Loucy (cell line): ENCODE measurements around the gene PEBP1.

Experiments used
- H2AFZ ChIP-seq: fragments of 200-600 bp; sonication (generic); 2 replicates; pipeline ENCODE4 v1.6.0; 2016; ENCODE audit warnings: antibody characterized with exemption, mild to moderate bottlenecking, low read length, moderate library complexity
- H3F3A ChIP-seq: fragments of 200-600 bp; 2 replicates; pipeline ENCODE4 v1.6.0; 2016; ENCODE audit warnings: antibody characterized with exemption, low read depth, mild to moderate bottlenecking
- H3K27me3 ChIP-seq: fragments of 200-600 bp; sonication (generic); 2 replicates; pipeline ENCODE4 v1.6.1; 2014; ENCODE audit warnings: low read length, mild to moderate bottlenecking; ENCODE audit not compliant: insufficient read depth, poor library complexity, severe bottlenecking
- H3K36me3 ChIP-seq: fragments of 200-600 bp; sonication (generic); 2 replicates; pipeline ENCODE4 v1.6.1; 2016; ENCODE audit warnings: low read length; ENCODE audit not compliant: insufficient read depth
- H3K4me1 ChIP-seq: fragments of 200-600 bp; sonication (generic); 2 replicates; pipeline ENCODE4 v1.5.1; 2014; ENCODE audit warnings: low read length, mild to moderate bottlenecking; ENCODE audit not compliant: insufficient read depth, poor library complexity, severe bottlenecking
- H3K4me2 ChIP-seq: fragments of 200-600 bp; sonication (generic); 2 replicates; pipeline ENCODE4 v1.6.0; 2014; ENCODE audit warnings: antibody characterized with exemption, low read length, low read depth, mild to moderate bottlenecking; ENCODE audit not compliant: poor library complexity, severe bottlenecking
- H3K4me3 ChIP-seq: fragments of 200-600 bp; sonication (generic); 2 replicates; pipeline ENCODE4 v1.5.1; 2014; ENCODE audit warnings: low read length, mild to moderate bottlenecking, mixed read lengths; ENCODE audit not compliant: poor library complexity, severe bottlenecking
- H3K79me2 ChIP-seq: fragments of 200-600 bp; sonication (generic); 2 replicates; pipeline ENCODE4 v1.6.1; 2014; ENCODE audit warnings: low read length; ENCODE audit not compliant: insufficient read depth
- H3K9ac ChIP-seq: fragments of 200-600 bp; sonication (generic); 2 replicates; pipeline ENCODE4 v1.6.0; 2014; ENCODE audit warnings: mild to moderate bottlenecking, low read depth, low read length, moderate library complexity; ENCODE audit not compliant: poor library complexity, severe bottlenecking
- H3K9me2 ChIP-seq: fragments of 200-600 bp; sonication (generic); replicated peaks from 2 replicates; pipeline ENCODE4 v1.6.1; 2016; ENCODE audit warnings: low read depth, low read length, mixed read lengths
- H3K9me3 ChIP-seq: fragments of 200-600 bp; sonication (generic); 2 replicates; pipeline ENCODE4 v1.6.1; 2014; ENCODE audit warnings: mild to moderate bottlenecking, antibody characterized with exemption, low read length, low read depth; ENCODE audit not compliant: insufficient read depth
- H4K20me1 ChIP-seq: fragments of 200-600 bp; sonication (generic); 2 replicates; pipeline ENCODE4 v1.6.0; 2014; ENCODE audit warnings: antibody characterized with exemption, low read length, mild to moderate bottlenecking; ENCODE audit not compliant: insufficient read depth, poor library complexity, severe bottlenecking
- EZH2phosphoT487 ChIP-seq: fragments of 200-600 bp; IDR thresholded peaks from 2 replicates; pipeline ENCODE4 v1.6.1; 2018; ENCODE audit warnings: antibody characterized with exemption, mild to moderate bottlenecking, moderate library complexity, borderline replicate concordance
- TF ChIP-seq, protein P1 (sequence below): fragments of 200-600 bp; sonication (generic); conservative IDR thresholded peaks from 2 replicates; pipeline ENCODE4 v1.5.1; 2014; ENCODE audit warnings: mild to moderate bottlenecking, antibody characterized with exemption, low read length

Gene PEBP1

DNA sequence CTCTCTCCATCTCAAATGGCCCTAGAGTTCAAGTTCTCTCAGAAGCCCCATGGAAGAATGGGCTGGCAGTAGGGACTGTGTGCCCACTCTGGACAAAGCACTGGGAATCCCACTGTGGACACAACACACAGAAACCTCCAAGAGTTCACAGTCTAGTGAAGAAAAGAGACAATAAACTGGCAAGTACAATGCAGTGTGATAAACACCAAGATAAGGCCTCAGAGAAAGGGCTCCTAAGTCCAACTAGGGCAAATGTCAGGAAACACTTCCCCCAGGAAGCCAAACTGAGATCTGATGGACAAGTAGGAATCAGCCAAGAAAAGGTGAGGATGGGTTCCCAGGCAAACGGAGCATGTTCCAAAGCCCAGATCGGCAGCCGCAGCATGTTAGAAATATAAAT lies 37.5 kb upstream of the PEBP1 start:
- Histone ChIP-seq H2AFZ (no peak overlapping the region), H3K27me3 (no peaks in the 10 kb centered on the region), H3K4me2 (no peak overlapping the region), H3K9me2 (no peaks in the 10 kb centered on the region), H4K20me1 (no peaks in the 10 kb centered on the region), H3K36me3 (no peaks in the 10 kb centered on the region), H3K4me1 (no peaks in the 10 kb centered on the region), H3K4me3 (no peak overlapping the region), H3F3A (no peaks in the 10 kb centered on the region), H3K9me3 (no peaks in the 10 kb centered on the region), H3K79me2 (no peaks in the 10 kb centered on the region), H3K9ac (no peak overlapping the region)
- TF ChIP-seq, protein P1, sequence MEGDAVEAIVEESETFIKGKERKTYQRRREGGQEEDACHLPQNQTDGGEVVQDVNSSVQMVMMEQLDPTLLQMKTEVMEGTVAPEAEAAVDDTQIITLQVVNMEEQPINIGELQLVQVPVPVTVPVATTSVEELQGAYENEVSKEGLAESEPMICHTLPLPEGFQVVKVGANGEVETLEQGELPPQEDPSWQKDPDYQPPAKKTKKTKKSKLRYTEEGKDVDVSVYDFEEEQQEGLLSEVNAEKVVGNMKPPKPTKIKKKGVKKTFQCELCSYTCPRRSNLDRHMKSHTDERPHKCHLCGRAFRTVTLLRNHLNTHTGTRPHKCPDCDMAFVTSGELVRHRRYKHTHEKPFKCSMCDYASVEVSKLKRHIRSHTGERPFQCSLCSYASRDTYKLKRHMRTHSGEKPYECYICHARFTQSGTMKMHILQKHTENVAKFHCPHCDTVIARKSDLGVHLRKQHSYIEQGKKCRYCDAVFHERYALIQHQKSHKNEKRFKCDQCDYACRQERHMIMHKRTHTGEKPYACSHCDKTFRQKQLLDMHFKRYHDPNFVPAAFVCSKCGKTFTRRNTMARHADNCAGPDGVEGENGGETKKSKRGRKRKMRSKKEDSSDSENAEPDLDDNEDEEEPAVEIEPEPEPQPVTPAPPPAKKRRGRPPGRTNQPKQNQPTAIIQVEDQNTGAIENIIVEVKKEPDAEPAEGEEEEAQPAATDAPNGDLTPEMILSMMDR = no peak
- TF ChIP-seq EZH2phosphoT487 = no peak

DNA sequence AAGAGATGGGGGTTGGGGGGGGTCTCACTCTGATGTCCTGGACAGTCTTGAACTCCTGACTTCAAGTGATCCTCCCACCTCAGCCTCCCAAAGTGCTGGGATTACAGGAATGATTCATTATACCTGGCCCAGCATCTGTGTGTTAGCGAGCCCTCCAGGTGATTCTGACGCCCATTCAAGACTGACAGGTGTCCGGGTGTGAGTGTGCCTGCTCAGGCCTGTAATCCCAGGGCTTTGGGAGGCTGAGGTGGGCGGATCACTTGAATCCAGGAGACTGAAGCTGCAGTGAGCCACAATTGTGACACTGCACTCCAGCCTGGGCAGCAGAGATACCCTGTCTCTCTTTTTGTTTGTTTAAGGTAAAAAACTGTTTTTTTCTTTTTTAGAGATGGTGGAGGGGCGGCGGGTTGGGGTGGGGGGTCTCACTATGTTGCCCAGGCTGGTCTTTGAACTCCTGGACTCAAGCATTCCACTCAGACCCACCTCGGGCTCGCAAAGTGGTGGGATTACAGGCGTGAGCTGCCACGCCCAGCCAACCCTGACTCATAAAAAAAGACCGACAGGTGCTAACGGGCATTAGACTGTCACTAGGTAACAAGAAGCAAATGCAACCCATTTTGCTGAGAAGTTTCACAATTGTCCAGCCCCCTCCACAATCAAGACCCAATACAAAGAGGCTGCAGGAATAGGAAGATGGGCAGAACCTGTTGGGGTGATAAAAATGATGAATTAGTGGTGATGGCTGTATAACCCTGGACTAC lies 36.8 kb upstream of the PEBP1 start:
- no peak overlapping the region for H2AFZ ChIP-seq
- no peaks in the 10 kb centered on the region for H3K79me2 ChIP-seq
- H3K9ac ChIP-seq = no peak overlapping the region
- H3K27me3 ChIP-seq = no peaks in the 10 kb centered on the region
- H3K4me2 ChIP-seq = no peak overlapping the region
- H3K4me3 ChIP-seq = no peak overlapping the region
- H3F3A ChIP-seq = no peaks in the 10 kb centered on the region
- H3K9me3 ChIP-seq = no peaks in the 10 kb centered on the region
- TF ChIP-seq, protein P1 = no peak
- TF ChIP-seq EZH2phosphoT487 = no peak
- H3K9me2 ChIP-seq = no peaks in the 10 kb centered on the region
- H3K4me1 ChIP-seq = peaks cover under 1% of the 10 kb centered on the region
- no peaks in the 10 kb centered on the region for H3K36me3 ChIP-seq
- no peaks in the 10 kb centered on the region for H4K20me1 ChIP-seq

DNA sequence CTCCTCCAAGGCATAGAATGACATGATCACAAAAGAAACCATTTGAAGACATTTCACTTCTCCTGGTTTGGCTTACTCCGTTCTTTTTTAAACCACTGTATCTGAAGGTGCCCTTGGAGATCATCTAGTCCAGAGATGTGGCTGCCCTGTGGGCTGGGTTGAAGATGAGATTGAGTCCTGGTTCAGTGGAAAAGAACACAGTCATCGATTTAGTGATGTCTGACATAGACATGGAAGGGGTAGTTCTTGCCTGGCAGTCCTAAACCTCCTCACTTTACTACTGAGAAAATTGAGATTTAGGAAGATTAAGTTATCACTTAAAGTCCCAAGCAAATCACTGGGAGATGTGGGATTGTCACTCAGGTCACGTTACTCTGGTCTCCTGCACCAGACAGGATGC lies 34.9 kb upstream of the PEBP1 start:
- Histone ChIP-seq H3K9ac (no peak overlapping the region), H2AFZ (no peak overlapping the region), H3K4me3 (no peak overlapping the region), H3K9me3 (no peaks in the 10 kb centered on the region), H3K79me2 (no peaks in the 10 kb centered on the region), H3K9me2 (no peaks in the 10 kb centered on the region), H3K27me3 (no peaks in the 10 kb centered on the region), H3K4me1 (peaks cover 4% of the 10 kb centered on the region), H3K4me2 (no peak overlapping the region), H3K36me3 (no peaks in the 10 kb centered on the region), H4K20me1 (no peaks in the 10 kb centered on the region), H3F3A (no peaks in the 10 kb centered on the region)
- no peak for TF ChIP-seq EZH2phosphoT487
- TF ChIP-seq, protein P1 = no peak
